K562 (cell line): ENCODE measurements around the gene LTBP1. TPM values are rescaled to one million over a fixed set of nuclear protein-coding genes. Genes with fewer than 3 reads are reported as not detected.
A peak's percentile ranks its signal among the peaks of the same experiment; 100 is the strongest.

ENCODE experiments used
- ATF4 ChIP-seq: fragments of 450-650 bp; formaldehyde crosslinking; IDR thresholded peaks from 2 replicates; pipeline ENCODE4 v1.4.0; 2022; ENCODE audit warnings: mild to moderate bottlenecking, moderate library complexity
- BCLAF1 ChIP-seq, 2 experiments: fragments of 450-650 bp in 1 of 2; IDR thresholded peaks; 2 replicates each; pipeline ENCODE4 v1.6.1; 2011 to 2017; ENCODE audit warnings: low read depth in 2 of 2, antibody characterized with exemption in 1 of 2, borderline replicate concordance in 1 of 2, low read length in 1 of 2, mild to moderate bottlenecking in 1 of 2, mixed read lengths in 1 of 2; ENCODE audit not compliant: control insufficient read depth in 1 of 2
- SRSF1 ChIP-seq: fragments of 200-400 bp; formaldehyde crosslinking; IDR thresholded peaks from 2 replicates; pipeline ENCODE4 v1.6.1; 2017; ENCODE audit warnings: mild to moderate bottlenecking, low read depth, low read length, moderate library complexity
- polyA plus RNA-seq, 8 experiments: library from polyadenylated mRNA; depleted of rRNA in 4 of 8; stranded (reverse) in 5 of 8; unstranded in 3 of 8; fragments of >200 nt; fragmentation: Nextera tagmentation in 2 of 8; fragmentation: Illumina TruSeq in 1 of 8; extraction: Ambion mirVana in 2 of 8; extraction: Trizol in 1 of 8; gene quantifications; 2 replicates each; pipeline versions ENCODE4 v1.2.1 to v1.2.3, GENCODE V29; 2011 to 2014; ENCODE audit warnings: inconsistent platforms in 1 of 8, missing spikeins in 1 of 8
- total RNA-seq, 7 experiments: library from RNA; depleted of rRNA in 6 of 7; stranded (reverse); fragments of >200 nt in 6 of 7; fragmentation: Illumina TruSeq in 2 of 7; extraction: Trizol in 2 of 7; gene quantifications; 2 replicates each; pipeline versions ENCODE4 v1.2.1 to v1.2.3, GENCODE V29; 2011 to 2021; ENCODE audit warnings: low replicate concordance in 1 of 7
- TF ChIP-seq, protein P1 (sequence below): fragments of 450-650 bp; IDR thresholded peaks from 2 replicates; pipeline ENCODE4 v1.6.1; 2016; ENCODE audit warnings: mild to moderate bottlenecking, moderate library complexity
- TF ChIP-seq, protein P2 (sequence below): sonication (generic); formaldehyde crosslinking; IDR thresholded peaks from 2 replicates; pipeline ENCODE4 v1.8.0; 2022; ENCODE audit warnings: mild to moderate bottlenecking, missing genetic modification reagents
- TF ChIP-seq, protein P3 (sequence below): conservative IDR thresholded peaks from 2 replicates; pipeline ENCODE4 v1.6.1; 2011; ENCODE audit warnings: low read depth, mild to moderate bottlenecking, low read length; ENCODE audit not compliant: control insufficient read depth

LTBP1 gene
- total and polyA plus RNA-seq, 9 of the 15 experiments (the other 6 are each of a cell fraction or from before 2014, with no cell fraction given): 3.6 to 16.4 (median 8.5) TPM

DNA sequence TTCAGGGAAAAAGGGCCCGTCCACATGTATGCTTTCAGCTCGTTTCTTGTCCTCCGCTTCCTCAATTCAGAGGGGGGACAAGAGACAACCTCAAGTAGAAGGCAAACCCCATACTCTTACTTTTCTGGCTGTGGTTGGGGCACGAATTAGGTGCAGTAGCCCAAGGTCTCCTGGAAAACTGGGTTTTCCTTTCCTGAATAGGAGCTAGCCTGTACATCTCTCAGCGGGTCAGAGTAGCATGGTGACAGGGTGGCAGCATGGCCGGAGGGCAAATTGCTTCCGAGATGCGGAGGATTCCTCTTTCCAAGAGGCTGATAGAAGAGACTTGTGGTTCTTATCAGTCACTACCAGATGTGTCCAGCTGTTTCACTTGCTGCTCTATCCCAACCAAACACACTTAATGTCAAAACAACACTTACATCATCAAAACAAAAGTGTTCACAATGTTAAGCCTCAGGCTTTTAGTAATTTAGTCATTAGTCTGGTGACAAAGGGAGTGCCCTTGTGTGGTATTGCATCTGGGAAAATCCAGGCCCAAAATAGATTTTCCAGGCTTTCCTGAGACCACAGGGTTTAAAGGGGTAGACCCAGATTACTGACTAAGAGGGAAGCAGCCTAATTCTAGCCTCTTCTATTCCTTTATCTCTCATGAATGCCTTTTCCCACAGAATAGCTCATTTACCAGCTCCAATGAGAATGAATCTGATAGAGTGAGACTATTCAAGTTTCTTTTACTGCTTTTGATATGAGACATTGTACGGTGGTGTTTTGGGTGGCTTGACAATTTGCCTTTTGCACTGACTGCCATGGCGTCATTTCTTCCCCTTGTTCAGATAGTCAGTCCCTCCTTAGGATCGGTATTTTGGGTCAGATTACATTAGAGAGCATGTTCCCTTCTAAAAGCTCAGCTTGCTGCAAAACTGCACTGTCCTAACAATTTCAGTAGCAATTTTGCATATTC, 162.0 kb downstream of the LTBP1 start (continued):
- TF ChIP-seq, protein P1, sequence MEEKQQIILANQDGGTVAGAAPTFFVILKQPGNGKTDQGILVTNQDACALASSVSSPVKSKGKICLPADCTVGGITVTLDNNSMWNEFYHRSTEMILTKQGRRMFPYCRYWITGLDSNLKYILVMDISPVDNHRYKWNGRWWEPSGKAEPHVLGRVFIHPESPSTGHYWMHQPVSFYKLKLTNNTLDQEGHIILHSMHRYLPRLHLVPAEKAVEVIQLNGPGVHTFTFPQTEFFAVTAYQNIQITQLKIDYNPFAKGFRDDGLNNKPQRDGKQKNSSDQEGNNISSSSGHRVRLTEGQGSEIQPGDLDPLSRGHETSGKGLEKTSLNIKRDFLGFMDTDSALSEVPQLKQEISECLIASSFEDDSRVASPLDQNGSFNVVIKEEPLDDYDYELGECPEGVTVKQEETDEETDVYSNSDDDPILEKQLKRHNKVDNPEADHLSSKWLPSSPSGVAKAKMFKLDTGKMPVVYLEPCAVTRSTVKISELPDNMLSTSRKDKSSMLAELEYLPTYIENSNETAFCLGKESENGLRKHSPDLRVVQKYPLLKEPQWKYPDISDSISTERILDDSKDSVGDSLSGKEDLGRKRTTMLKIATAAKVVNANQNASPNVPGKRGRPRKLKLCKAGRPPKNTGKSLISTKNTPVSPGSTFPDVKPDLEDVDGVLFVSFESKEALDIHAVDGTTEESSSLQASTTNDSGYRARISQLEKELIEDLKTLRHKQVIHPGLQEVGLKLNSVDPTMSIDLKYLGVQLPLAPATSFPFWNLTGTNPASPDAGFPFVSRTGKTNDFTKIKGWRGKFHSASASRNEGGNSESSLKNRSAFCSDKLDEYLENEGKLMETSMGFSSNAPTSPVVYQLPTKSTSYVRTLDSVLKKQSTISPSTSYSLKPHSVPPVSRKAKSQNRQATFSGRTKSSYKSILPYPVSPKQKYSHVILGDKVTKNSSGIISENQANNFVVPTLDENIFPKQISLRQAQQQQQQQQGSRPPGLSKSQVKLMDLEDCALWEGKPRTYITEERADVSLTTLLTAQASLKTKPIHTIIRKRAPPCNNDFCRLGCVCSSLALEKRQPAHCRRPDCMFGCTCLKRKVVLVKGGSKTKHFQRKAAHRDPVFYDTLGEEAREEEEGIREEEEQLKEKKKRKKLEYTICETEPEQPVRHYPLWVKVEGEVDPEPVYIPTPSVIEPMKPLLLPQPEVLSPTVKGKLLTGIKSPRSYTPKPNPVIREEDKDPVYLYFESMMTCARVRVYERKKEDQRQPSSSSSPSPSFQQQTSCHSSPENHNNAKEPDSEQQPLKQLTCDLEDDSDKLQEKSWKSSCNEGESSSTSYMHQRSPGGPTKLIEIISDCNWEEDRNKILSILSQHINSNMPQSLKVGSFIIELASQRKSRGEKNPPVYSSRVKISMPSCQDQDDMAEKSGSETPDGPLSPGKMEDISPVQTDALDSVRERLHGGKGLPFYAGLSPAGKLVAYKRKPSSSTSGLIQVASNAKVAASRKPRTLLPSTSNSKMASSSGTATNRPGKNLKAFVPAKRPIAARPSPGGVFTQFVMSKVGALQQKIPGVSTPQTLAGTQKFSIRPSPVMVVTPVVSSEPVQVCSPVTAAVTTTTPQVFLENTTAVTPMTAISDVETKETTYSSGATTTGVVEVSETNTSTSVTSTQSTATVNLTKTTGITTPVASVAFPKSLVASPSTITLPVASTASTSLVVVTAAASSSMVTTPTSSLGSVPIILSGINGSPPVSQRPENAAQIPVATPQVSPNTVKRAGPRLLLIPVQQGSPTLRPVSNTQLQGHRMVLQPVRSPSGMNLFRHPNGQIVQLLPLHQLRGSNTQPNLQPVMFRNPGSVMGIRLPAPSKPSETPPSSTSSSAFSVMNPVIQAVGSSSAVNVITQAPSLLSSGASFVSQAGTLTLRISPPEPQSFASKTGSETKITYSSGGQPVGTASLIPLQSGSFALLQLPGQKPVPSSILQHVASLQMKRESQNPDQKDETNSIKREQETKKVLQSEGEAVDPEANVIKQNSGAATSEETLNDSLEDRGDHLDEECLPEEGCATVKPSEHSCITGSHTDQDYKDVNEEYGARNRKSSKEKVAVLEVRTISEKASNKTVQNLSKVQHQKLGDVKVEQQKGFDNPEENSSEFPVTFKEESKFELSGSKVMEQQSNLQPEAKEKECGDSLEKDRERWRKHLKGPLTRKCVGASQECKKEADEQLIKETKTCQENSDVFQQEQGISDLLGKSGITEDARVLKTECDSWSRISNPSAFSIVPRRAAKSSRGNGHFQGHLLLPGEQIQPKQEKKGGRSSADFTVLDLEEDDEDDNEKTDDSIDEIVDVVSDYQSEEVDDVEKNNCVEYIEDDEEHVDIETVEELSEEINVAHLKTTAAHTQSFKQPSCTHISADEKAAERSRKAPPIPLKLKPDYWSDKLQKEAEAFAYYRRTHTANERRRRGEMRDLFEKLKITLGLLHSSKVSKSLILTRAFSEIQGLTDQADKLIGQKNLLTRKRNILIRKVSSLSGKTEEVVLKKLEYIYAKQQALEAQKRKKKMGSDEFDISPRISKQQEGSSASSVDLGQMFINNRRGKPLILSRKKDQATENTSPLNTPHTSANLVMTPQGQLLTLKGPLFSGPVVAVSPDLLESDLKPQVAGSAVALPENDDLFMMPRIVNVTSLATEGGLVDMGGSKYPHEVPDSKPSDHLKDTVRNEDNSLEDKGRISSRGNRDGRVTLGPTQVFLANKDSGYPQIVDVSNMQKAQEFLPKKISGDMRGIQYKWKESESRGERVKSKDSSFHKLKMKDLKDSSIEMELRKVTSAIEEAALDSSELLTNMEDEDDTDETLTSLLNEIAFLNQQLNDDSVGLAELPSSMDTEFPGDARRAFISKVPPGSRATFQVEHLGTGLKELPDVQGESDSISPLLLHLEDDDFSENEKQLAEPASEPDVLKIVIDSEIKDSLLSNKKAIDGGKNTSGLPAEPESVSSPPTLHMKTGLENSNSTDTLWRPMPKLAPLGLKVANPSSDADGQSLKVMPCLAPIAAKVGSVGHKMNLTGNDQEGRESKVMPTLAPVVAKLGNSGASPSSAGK: no peak; the same call in 1 of the 2 replicates
- peak; percentile 67 for TF ChIP-seq ATF4 (CRISPR knock-in tag)
- no peak for TF ChIP-seq BCLAF1 (IDR thresholded peaks at IDR 0.05; ENCODE audit: borderline replicate concordance in 1 of 2, control insufficient read depth in 1 of 2, low read depth in 2 of 2, low read length in 1 of 2)
- TF ChIP-seq, protein P2, sequence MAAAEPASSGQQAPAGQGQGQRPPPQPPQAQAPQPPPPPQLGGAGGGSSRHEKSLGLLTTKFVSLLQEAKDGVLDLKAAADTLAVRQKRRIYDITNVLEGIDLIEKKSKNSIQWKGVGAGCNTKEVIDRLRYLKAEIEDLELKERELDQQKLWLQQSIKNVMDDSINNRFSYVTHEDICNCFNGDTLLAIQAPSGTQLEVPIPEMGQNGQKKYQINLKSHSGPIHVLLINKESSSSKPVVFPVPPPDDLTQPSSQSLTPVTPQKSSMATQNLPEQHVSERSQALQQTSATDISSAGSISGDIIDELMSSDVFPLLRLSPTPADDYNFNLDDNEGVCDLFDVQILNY: no peak
- TF ChIP-seq, protein P3, sequence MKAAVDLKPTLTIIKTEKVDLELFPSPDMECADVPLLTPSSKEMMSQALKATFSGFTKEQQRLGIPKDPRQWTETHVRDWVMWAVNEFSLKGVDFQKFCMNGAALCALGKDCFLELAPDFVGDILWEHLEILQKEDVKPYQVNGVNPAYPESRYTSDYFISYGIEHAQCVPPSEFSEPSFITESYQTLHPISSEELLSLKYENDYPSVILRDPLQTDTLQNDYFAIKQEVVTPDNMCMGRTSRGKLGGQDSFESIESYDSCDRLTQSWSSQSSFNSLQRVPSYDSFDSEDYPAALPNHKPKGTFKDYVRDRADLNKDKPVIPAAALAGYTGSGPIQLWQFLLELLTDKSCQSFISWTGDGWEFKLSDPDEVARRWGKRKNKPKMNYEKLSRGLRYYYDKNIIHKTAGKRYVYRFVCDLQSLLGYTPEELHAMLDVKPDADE: no peak
- TF ChIP-seq SRSF1: no peak
